ENCODE data around the gene RXRB.

Gene RXRB

DNA sequence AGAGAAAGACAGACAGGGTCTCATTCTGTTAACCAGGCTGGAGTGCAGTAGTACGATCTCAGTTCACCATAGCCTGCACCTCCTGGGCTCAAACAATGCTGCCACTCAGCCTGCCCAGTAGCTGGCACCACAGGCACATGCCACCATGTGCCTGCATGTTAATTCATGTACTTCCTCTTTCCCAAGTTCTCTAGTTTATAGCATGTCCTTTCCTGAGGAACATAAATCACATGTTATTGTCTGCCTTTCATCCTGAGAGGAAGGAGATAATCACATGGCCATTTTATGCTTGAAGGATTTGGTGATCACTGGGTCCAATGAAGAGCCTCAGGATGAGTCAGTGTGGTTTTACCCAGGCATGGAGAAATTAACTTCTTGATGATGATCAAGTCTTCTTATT, 56.1 kb downstream of the RXRB start:
- no peak for TF ChIP-seq ESRRG (CRISPR knock-in tag; IDR thresholded peaks at IDR 0.05)
- TF ChIP-seq, protein P1, sequence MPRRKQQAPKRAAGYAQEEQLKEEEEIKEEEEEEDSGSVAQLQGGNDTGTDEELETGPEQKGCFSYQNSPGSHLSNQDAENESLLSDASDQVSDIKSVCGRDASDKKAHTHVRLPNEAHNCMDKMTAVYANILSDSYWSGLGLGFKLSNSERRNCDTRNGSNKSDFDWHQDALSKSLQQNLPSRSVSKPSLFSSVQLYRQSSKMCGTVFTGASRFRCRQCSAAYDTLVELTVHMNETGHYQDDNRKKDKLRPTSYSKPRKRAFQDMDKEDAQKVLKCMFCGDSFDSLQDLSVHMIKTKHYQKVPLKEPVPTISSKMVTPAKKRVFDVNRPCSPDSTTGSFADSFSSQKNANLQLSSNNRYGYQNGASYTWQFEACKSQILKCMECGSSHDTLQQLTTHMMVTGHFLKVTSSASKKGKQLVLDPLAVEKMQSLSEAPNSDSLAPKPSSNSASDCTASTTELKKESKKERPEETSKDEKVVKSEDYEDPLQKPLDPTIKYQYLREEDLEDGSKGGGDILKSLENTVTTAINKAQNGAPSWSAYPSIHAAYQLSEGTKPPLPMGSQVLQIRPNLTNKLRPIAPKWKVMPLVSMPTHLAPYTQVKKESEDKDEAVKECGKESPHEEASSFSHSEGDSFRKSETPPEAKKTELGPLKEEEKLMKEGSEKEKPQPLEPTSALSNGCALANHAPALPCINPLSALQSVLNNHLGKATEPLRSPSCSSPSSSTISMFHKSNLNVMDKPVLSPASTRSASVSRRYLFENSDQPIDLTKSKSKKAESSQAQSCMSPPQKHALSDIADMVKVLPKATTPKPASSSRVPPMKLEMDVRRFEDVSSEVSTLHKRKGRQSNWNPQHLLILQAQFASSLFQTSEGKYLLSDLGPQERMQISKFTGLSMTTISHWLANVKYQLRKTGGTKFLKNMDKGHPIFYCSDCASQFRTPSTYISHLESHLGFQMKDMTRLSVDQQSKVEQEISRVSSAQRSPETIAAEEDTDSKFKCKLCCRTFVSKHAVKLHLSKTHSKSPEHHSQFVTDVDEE (CRISPR knock-in tag; IDR thresholded peaks at IDR 0.05) = no peak
- no peak for TF ChIP-seq ISL1 (CRISPR knock-in tag; IDR thresholded peaks at IDR 0.05)
- no peak for TF ChIP-seq GLIS3 (CRISPR knock-in tag; IDR thresholded peaks at IDR 0.05)
- no peak for TF ChIP-seq TOX (CRISPR knock-in tag; IDR thresholded peaks at IDR 0.05; ENCODE audit: borderline replicate concordance)
- TF ChIP-seq, protein P2, sequence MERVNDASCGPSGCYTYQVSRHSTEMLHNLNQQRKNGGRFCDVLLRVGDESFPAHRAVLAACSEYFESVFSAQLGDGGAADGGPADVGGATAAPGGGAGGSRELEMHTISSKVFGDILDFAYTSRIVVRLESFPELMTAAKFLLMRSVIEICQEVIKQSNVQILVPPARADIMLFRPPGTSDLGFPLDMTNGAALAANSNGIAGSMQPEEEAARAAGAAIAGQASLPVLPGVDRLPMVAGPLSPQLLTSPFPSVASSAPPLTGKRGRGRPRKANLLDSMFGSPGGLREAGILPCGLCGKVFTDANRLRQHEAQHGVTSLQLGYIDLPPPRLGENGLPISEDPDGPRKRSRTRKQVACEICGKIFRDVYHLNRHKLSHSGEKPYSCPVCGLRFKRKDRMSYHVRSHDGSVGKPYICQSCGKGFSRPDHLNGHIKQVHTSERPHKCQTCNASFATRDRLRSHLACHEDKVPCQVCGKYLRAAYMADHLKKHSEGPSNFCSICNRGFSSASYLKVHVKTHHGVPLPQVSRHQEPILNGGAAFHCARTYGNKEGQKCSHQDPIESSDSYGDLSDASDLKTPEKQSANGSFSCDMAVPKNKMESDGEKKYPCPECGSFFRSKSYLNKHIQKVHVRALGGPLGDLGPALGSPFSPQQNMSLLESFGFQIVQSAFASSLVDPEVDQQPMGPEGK (CRISPR knock-in tag; IDR thresholded peaks at IDR 0.05; ENCODE audit: borderline replicate concordance) = no peak
- TF ChIP-seq, protein P3, sequence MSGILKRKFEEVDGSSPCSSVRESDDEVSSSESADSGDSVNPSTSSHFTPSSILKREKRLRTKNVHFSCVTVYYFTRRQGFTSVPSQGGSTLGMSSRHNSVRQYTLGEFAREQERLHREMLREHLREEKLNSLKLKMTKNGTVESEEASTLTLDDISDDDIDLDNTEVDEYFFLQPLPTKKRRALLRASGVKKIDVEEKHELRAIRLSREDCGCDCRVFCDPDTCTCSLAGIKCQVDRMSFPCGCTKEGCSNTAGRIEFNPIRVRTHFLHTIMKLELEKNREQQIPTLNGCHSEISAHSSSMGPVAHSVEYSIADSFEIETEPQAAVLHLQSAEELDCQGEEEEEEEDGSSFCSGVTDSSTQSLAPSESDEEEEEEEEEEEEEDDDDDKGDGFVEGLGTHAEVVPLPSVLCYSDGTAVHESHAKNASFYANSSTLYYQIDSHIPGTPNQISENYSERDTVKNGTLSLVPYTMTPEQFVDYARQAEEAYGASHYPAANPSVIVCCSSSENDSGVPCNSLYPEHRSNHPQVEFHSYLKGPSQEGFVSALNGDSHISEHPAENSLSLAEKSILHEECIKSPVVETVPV (CRISPR knock-in tag; IDR thresholded peaks at IDR 0.05) = no peak
- no peak for TF ChIP-seq ZNF70 (CRISPR knock-in tag; IDR thresholded peaks at IDR 0.05)
- TF ChIP-seq, protein P4, sequence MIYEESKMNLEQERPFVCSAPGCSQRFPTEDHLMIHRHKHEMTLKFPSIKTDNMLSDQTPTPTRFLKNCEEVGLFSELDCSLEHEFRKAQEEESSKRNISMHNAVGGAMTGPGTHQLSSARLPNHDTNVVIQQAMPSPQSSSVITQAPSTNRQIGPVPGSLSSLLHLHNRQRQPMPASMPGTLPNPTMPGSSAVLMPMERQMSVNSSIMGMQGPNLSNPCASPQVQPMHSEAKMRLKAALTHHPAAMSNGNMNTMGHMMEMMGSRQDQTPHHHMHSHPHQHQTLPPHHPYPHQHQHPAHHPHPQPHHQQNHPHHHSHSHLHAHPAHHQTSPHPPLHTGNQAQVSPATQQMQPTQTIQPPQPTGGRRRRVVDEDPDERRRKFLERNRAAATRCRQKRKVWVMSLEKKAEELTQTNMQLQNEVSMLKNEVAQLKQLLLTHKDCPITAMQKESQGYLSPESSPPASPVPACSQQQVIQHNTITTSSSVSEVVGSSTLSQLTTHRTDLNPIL (CRISPR knock-in tag; IDR thresholded peaks at IDR 0.05; ENCODE audit: low read depth) = no peak
- TF ChIP-seq BACH2 (CRISPR knock-in tag; IDR thresholded peaks at IDR 0.05; ENCODE audit: borderline replicate concordance) = no peak
- TF ChIP-seq, protein P5, sequence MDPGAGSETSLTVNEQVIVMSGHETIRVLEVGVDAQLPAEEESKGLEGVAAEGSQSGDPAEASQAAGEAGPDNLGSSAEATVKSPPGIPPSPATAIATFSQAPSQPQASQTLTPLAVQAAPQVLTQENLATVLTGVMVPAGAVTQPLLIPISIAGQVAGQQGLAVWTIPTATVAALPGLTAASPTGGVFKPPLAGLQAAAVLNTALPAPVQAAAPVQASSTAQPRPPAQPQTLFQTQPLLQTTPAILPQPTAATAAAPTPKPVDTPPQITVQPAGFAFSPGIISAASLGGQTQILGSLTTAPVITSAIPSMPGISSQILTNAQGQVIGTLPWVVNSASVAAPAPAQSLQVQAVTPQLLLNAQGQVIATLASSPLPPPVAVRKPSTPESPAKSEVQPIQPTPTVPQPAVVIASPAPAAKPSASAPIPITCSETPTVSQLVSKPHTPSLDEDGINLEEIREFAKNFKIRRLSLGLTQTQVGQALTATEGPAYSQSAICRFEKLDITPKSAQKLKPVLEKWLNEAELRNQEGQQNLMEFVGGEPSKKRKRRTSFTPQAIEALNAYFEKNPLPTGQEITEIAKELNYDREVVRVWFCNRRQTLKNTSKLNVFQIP (CRISPR knock-in tag; IDR thresholded peaks at IDR 0.05; ENCODE audit: borderline replicate concordance, low read depth) = no peak
- no peak for TF ChIP-seq ZNF8 (CRISPR knock-in tag; IDR thresholded peaks at IDR 0.05)
- no peak for TF ChIP-seq OSR1 (CRISPR knock-in tag; IDR thresholded peaks at IDR 0.05)
- no peak for TF ChIP-seq ZFP30 (CRISPR knock-in tag; IDR thresholded peaks at IDR 0.05)
- TF ChIP-seq PPARA (CRISPR knock-in tag; IDR thresholded peaks at IDR 0.05; ENCODE audit: borderline replicate concordance) = no peak
- no peak for TF ChIP-seq ARNTL (CRISPR knock-in tag; IDR thresholded peaks at IDR 0.05; ENCODE audit: borderline replicate concordance, low read depth)
- no peak for TF ChIP-seq SNAI2 (CRISPR knock-in tag; IDR thresholded peaks at IDR 0.05)
- no peak for TF ChIP-seq CSDC2 (CRISPR knock-in tag; IDR thresholded peaks at IDR 0.05)
- no peak for ATAC-seq

Data from SK-N-SH treated with all-trans-retinoic acid at 6 μM for 48 hours (cell line).